Liver (tissue), 9 donors: ENCODE data around the gene CDCA3. TPM values are rescaled to one million over a fixed set of nuclear protein-coding genes. Genes with fewer than 3 reads are reported as not detected.

Experiments used
- DNase-seq: peaks from one replicate; pipeline ENCODE4 v3.0.0-alpha.2; 2017; ENCODE audit warnings: low spot score
- H3K27ac ChIP-seq, 2 donors: one replicate each; pipeline ENCODE4 v1.7.0; 2013; ENCODE audit warnings: inconsistent platforms in 2 of 2, low read length in 2 of 2, control low read depth in 1 of 2, low read depth in 1 of 2, mild to moderate bottlenecking in 1 of 2
- H3K27me3 ChIP-seq, 4 donors: one replicate each; pipeline versions ENCODE4 v1.6.1 to v1.7.0; 2013; ENCODE audit warnings: low read length in 3 of 4, inconsistent platforms in 1 of 4, mild to moderate bottlenecking in 1 of 4, moderate library complexity in 1 of 4; ENCODE audit not compliant: control insufficient read depth in 4 of 4, insufficient read depth in 4 of 4
- H3K36me3 ChIP-seq, 4 donors: one replicate each; pipeline versions ENCODE4 v1.6.1 to v1.7.0; 2013; ENCODE audit warnings: low read length in 3 of 4, mild to moderate bottlenecking in 3 of 4, low read depth in 1 of 4, moderate library complexity in 1 of 4; ENCODE audit not compliant: control insufficient read depth in 4 of 4, insufficient read depth in 3 of 4
- H3K4me1 ChIP-seq, 4 donors: one replicate each; pipeline versions ENCODE4 v1.6.1 to v1.7.0; 2013; ENCODE audit warnings: low read length in 3 of 4, mild to moderate bottlenecking in 3 of 4, moderate library complexity in 1 of 4; ENCODE audit not compliant: control insufficient read depth in 4 of 4, insufficient read depth in 4 of 4
- H3K4me3 ChIP-seq, 3 donors: one replicate each; pipeline versions ENCODE4 v1.6.1 to v1.7.0; 2013; ENCODE audit warnings: low read length in 3 of 3, control low read depth in 1 of 3, low read depth in 1 of 3, mild to moderate bottlenecking in 1 of 3
- H3K9ac ChIP-seq, 2 donors: one replicate each; pipeline ENCODE4 v1.7.0; 2013; ENCODE audit warnings: low read length in 2 of 2, mild to moderate bottlenecking in 2 of 2, moderate library complexity in 2 of 2, control low read depth in 1 of 2, low read depth in 1 of 2
- H3K9me3 ChIP-seq, 4 donors: one replicate each; pipeline versions ENCODE4 v1.6.1 to v1.7.0; 2013; ENCODE audit warnings: low read length in 3 of 4; ENCODE audit not compliant: control insufficient read depth in 4 of 4
- EGR1 ChIP-seq, 2 donors: IDR thresholded peaks; 2 replicates each; pipeline ENCODE4 v1.6.1; 2016 to 2018; ENCODE audit warnings: antibody characterized with exemption in 2 of 2, low read depth in 2 of 2
- FOXA1 ChIP-seq: IDR thresholded peaks from 2 replicates; pipeline ENCODE4 v1.6.1; 2016; ENCODE audit warnings: antibody characterized with exemption
- FOXA2 ChIP-seq: IDR thresholded peaks from 2 replicates; pipeline ENCODE4 v1.6.1; 2016; ENCODE audit warnings: antibody characterized with exemption
- GABPA ChIP-seq, 2 donors: IDR thresholded peaks in 1 of 2; conservative IDR thresholded peaks in 1 of 2; 2 replicates each; pipeline ENCODE4 v1.6.1; 2016; ENCODE audit warnings: antibody characterized with exemption in 2 of 2, mild to moderate bottlenecking in 1 of 2, moderate library complexity in 1 of 2
- HNF4A ChIP-seq, 2 donors: conservative IDR thresholded peaks; 2 replicates each; pipeline ENCODE4 v1.6.1; 2016; ENCODE audit warnings: antibody characterized with exemption in 2 of 2, mild to moderate bottlenecking in 2 of 2
- HNF4G ChIP-seq: IDR thresholded peaks from 2 replicates; pipeline ENCODE4 v1.6.1; 2016; ENCODE audit warnings: antibody characterized with exemption
- JUND ChIP-seq, 2 donors: IDR thresholded peaks; 2 replicates each; pipeline ENCODE4 v1.6.1; 2016; ENCODE audit warnings: antibody characterized with exemption in 2 of 2
- NR2F2 ChIP-seq: IDR thresholded peaks from 2 replicates; pipeline ENCODE4 v1.6.1; 2016; ENCODE audit warnings: antibody characterized with exemption
- RAD21 ChIP-seq, 2 donors: IDR thresholded peaks; 2 replicates each; pipeline ENCODE4 v1.6.1; 2016; ENCODE audit warnings: antibody characterized with exemption in 2 of 2, mild to moderate bottlenecking in 2 of 2
- RXRA ChIP-seq, 2 donors: IDR thresholded peaks; 2 replicates each; pipeline ENCODE4 v1.6.1; 2017 to 2018; ENCODE audit warnings: antibody characterized with exemption in 2 of 2, mild to moderate bottlenecking in 1 of 2
- SP1 ChIP-seq: IDR thresholded peaks from 2 replicates; pipeline ENCODE4 v1.6.1; 2018; ENCODE audit warnings: antibody characterized with exemption, mild to moderate bottlenecking
- YY1 ChIP-seq: IDR thresholded peaks from 2 replicates; pipeline ENCODE4 v1.6.1; 2016; ENCODE audit warnings: antibody characterized with exemption, mild to moderate bottlenecking
- ZBTB33 ChIP-seq: IDR thresholded peaks from 2 replicates; pipeline ENCODE4 v1.6.1; 2016; ENCODE audit warnings: antibody characterized with exemption
- WGBS: extraction: QIAGEN DNeasy Blood & Tissue Kit; methylation state at CpG from one replicate; pipeline ENCODE4 v1.1.7; 2013; 5-methylcytosine and 5-hydroxymethylcytosine counted together
- polyA plus RNA-seq, 2 donors: library from polyadenylated mRNA; stranded (reverse) in 1 of 2; unstranded in 1 of 2; fragments of 200-250 nt in 1 of 2; fragments of >200 nt in 1 of 2; fragmentation: Nextera tagmentation in 1 of 2; extraction: Ambion mirVana in 1 of 2; gene quantifications; one replicate each; pipeline versions ENCODE4 v1.2.1 to v1.2.3, GENCODE V29; 2013 to 2015
- total RNA-seq, 2 donors: library from RNA; depleted of rRNA; stranded (reverse); fragments of >200 nt; gene quantifications; one replicate each; pipeline ENCODE4 v1.2.3, GENCODE V29; 2014
- TF ChIP-seq, protein P1 (sequence below): IDR thresholded peaks from 2 replicates; pipeline ENCODE4 v1.6.1; 2016; ENCODE audit warnings: antibody characterized with exemption
- TF ChIP-seq, protein P2 (sequence below): IDR thresholded peaks from 2 replicates; pipeline ENCODE4 v1.6.1; 2016; ENCODE audit warnings: antibody characterized with exemption, mild to moderate bottlenecking
- TF ChIP-seq, protein P3 (sequence below): fragments of 150-350 bp; IDR thresholded peaks from 2 replicates; pipeline ENCODE4 v1.5.1; 2017; ENCODE audit warnings: improper control_type of control experiment, low read depth, low read length; ENCODE audit not compliant: missing input control
- donor health status: healthy.
- donor health status: healthy.
- donor health status: healthy.
- donor health status: healthy.
- donor health status: healthy.

Gene CDCA3
- total and polyA plus RNA-seq, 4 donors = 0.25 to 26.0 (median 2.6) TPM

- no peak for DNase-seq
- Histone ChIP-seq H3K9me3 (no peaks in the 10 kb centered on the region), H3K9ac (no peak overlapping the region), H3K36me3 (peaks cover 0 to 7% (median 3%) of the 10 kb centered on the region in 4 donors), H3K4me1 (peaks cover 0 to 4% (median 0%) of the 10 kb centered on the region in 4 donors), H3K27ac (no peak overlapping the region), H3K27me3 (no peaks in the 10 kb centered on the region), H3K4me3 (no peak overlapping the region)
- 90% methylated on average over 22 of the region's 22 CpGs for WGBS
- TF ChIP-seq NR2F2 (no peak), ZBTB33 (no peak), SP1 (no peak), FOXA1 (no peak), GABPA (IDR thresholded peaks at IDR 0.05 in 1 of 2, conservative IDR thresholded peaks at IDR 0.05 in 1 of 2) (no peak), YY1 (no peak), EGR1 (IDR thresholded peaks at IDR 0.05; ENCODE audit: low read depth in 2 of 2) (no peak), HNF4A (conservative IDR thresholded peaks at IDR 0.05) (no peak), JUND (IDR thresholded peaks at IDR 0.05) (no peak), HNF4G (no peak), RAD21 (IDR thresholded peaks at IDR 0.05) (no peak), FOXA2 (no peak)
- TF ChIP-seq, protein P1, sequence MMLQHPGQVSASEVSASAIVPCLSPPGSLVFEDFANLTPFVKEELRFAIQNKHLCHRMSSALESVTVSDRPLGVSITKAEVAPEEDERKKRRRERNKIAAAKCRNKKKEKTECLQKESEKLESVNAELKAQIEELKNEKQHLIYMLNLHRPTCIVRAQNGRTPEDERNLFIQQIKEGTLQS = no peak
- TF ChIP-seq, protein P2, sequence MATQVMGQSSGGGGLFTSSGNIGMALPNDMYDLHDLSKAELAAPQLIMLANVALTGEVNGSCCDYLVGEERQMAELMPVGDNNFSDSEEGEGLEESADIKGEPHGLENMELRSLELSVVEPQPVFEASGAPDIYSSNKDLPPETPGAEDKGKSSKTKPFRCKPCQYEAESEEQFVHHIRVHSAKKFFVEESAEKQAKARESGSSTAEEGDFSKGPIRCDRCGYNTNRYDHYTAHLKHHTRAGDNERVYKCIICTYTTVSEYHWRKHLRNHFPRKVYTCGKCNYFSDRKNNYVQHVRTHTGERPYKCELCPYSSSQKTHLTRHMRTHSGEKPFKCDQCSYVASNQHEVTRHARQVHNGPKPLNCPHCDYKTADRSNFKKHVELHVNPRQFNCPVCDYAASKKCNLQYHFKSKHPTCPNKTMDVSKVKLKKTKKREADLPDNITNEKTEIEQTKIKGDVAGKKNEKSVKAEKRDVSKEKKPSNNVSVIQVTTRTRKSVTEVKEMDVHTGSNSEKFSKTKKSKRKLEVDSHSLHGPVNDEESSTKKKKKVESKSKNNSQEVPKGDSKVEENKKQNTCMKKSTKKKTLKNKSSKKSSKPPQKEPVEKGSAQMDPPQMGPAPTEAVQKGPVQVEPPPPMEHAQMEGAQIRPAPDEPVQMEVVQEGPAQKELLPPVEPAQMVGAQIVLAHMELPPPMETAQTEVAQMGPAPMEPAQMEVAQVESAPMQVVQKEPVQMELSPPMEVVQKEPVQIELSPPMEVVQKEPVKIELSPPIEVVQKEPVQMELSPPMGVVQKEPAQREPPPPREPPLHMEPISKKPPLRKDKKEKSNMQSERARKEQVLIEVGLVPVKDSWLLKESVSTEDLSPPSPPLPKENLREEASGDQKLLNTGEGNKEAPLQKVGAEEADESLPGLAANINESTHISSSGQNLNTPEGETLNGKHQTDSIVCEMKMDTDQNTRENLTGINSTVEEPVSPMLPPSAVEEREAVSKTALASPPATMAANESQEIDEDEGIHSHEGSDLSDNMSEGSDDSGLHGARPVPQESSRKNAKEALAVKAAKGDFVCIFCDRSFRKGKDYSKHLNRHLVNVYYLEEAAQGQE = no peak
Measured at GRCh38 chr12:6884539-6884938, 33.5 kb upstream of the CDCA3 start.

DNA sequence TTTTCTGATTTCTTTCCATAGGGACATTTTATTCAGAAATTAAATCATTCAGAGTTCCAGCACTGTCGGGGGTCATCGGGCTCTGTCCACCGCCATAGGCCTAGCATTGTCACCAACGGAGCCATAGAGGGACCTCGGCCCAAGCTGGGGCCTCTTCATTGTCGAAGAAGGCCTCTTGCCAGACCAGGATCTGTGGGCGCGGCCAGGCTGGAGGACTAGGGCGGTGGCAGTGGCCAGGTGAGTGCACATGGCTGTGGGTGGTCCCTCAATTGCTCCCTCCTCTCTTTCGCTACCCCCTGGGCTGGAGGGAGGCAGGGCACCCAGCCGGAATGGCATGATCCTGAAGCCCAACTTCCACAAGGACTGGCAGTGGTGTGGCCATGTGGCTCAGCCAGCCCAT, 32.6 kb upstream of the CDCA3 start:
- Histone ChIP-seq H3K9ac (no peak overlapping the region), H3K4me1 (peaks cover 0 to 4% (median 0%) of the 10 kb centered on the region in 4 donors), H3K27ac (no peak overlapping the region), H3K4me3 (no peak overlapping the region), H3K27me3 (no peaks in the 10 kb centered on the region), H3K9me3 (no peaks in the 10 kb centered on the region), H3K36me3 (peaks cover 0 to 7% (median 3%) of the 10 kb centered on the region in 4 donors)
- no peak for DNase-seq
- WGBS = 96% methylated on average over 11 of the region's 11 CpGs
- no peak for TF ChIP-seq EGR1 (IDR thresholded peaks at IDR 0.05; ENCODE audit: low read depth in 2 of 2)

DNA sequence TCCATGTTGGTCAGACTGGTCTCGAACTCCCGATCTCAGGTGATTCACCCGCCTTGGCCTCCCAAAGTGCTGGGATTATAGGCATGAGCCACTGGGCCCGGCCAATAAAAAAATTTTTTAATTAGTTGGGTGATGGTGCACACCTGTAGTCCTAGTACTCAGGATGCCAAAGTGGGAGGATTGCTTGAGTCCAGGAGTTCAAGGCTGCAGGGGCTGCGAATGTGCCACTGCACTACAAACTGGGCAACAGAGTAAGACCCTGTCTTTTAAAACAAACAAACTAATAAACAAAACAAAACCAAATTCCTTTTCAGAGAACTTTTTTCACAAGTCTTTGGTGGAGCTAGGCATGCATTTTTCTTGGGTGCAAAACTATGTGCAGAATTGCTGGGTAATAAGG, 32.2 kb upstream of the CDCA3 start:
- Histone ChIP-seq H3K27me3 (no peaks in the 10 kb centered on the region), H3K9ac (no peak overlapping the region), H3K4me3 (no peak overlapping the region), H3K27ac (no peak overlapping the region), H3K9me3 (no peaks in the 10 kb centered on the region), H3K4me1 (peaks cover 0 to 1% (median 0%) of the 10 kb centered on the region in 4 donors), H3K36me3 (peaks cover 0 to 7% (median 3%) of the 10 kb centered on the region in 4 donors)
- DNase-seq = no peak
- 92% methylated on average over 5 of the region's 5 CpGs for WGBS
- TF ChIP-seq ZBTB33 (no peak), HNF4G (no peak), GABPA (IDR thresholded peaks at IDR 0.05 in 1 of 2, conservative IDR thresholded peaks at IDR 0.05 in 1 of 2) (no peak), RXRA (IDR thresholded peaks at IDR 0.05) (no peak), JUND (IDR thresholded peaks at IDR 0.05) (no peak), SP1 (no peak), RAD21 (IDR thresholded peaks at IDR 0.05) (no peak), HNF4A (conservative IDR thresholded peaks at IDR 0.05) (no peak), NR2F2 (no peak), FOXA1 (no peak)
- TF ChIP-seq, protein P1 = no peak
- TF ChIP-seq, protein P3, sequence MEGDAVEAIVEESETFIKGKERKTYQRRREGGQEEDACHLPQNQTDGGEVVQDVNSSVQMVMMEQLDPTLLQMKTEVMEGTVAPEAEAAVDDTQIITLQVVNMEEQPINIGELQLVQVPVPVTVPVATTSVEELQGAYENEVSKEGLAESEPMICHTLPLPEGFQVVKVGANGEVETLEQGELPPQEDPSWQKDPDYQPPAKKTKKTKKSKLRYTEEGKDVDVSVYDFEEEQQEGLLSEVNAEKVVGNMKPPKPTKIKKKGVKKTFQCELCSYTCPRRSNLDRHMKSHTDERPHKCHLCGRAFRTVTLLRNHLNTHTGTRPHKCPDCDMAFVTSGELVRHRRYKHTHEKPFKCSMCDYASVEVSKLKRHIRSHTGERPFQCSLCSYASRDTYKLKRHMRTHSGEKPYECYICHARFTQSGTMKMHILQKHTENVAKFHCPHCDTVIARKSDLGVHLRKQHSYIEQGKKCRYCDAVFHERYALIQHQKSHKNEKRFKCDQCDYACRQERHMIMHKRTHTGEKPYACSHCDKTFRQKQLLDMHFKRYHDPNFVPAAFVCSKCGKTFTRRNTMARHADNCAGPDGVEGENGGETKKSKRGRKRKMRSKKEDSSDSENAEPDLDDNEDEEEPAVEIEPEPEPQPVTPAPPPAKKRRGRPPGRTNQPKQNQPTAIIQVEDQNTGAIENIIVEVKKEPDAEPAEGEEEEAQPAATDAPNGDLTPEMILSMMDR = no peak
